Coronary artery (tissue), 2 donors: ENCODE data around the gene FIBCD1.
A peak's percentile ranks its signal among the peaks of the same experiment; 100 is the strongest.

ENCODE experiments used
- DNase-seq: peaks from one replicate; pipeline ENCODE4 v3.0.0-alpha.2; 2017; ENCODE audit warnings: low spot score
- H3K27ac ChIP-seq, 2 donors: fragments of 200-600 bp; sonication (generic); one replicate each; pipeline ENCODE4 v1.5.1; 2016 to 2019
- H3K4me3 ChIP-seq: fragments of 200-600 bp; sonication (generic); 2 replicates; pipeline ENCODE4 v1.5.1; 2016; ENCODE audit warnings: mild to moderate bottlenecking, moderate library complexity
- TF ChIP-seq, protein P1 (sequence below): fragments of 200-600 bp; sonication (generic); IDR thresholded peaks from one replicate; pipeline ENCODE4 v1.5.1; 2019; ENCODE audit warnings: antibody characterized with exemption

FIBCD1 gene

DNA sequence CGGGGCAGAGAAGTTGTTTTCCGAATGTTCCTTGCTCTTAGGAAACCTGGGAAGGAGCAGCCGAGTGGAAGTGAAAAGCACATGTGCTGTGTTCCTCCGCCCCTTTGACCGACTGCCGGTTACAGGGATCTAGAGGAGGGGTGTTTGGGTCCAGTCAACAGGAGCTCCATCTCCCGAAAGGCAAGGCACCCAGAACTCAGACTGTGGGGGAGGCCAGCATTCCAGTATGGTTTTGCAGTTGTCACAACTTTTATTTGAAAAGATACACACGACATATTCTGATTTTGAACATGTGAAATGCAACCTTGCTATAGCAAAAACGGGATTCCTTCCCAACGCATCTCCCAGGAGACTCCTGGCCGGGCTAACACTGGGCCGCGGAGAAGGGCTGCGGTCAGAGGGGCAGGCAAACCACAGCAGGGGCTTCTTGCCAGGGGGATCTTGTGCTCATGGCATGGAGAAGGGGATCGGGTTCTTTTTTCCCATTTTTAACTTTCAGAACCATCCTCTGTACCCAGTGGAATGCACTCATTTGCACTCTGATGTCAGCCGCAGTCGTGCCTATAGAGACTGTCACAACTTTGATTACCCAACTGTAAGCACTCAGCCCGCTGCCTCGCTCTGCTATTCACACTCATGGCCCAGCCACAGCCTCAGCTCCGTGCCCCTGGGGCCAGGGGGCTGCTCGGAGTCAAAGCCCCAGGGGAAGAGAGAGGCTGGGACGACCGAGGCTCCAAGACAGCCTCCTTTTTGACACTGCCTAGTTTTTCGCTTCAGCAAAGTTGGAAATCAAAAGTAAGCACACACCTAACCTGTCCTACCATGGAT is 46.4 kb downstream of the FIBCD1 start:
- Histone ChIP-seq H3K27ac (no peak overlapping the region), H3K4me3 (no peak overlapping the region)
- TF ChIP-seq, protein P1, sequence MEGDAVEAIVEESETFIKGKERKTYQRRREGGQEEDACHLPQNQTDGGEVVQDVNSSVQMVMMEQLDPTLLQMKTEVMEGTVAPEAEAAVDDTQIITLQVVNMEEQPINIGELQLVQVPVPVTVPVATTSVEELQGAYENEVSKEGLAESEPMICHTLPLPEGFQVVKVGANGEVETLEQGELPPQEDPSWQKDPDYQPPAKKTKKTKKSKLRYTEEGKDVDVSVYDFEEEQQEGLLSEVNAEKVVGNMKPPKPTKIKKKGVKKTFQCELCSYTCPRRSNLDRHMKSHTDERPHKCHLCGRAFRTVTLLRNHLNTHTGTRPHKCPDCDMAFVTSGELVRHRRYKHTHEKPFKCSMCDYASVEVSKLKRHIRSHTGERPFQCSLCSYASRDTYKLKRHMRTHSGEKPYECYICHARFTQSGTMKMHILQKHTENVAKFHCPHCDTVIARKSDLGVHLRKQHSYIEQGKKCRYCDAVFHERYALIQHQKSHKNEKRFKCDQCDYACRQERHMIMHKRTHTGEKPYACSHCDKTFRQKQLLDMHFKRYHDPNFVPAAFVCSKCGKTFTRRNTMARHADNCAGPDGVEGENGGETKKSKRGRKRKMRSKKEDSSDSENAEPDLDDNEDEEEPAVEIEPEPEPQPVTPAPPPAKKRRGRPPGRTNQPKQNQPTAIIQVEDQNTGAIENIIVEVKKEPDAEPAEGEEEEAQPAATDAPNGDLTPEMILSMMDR, result no peak
- no peak for DNase-seq

- no peak for DNase-seq
- no peak overlapping the region for H3K4me3 ChIP-seq
- H3K27ac ChIP-seq, result no peak overlapping the region
- TF ChIP-seq, protein P1, result no peak
Observed at GRCh38 chr9:130891688-130892476, 47.2 kb downstream of the FIBCD1 start.

- DNase-seq, result no peak
- TF ChIP-seq, protein P1, result no peak
- no peak overlapping the region for H3K27ac ChIP-seq
- no peak overlapping the region for H3K4me3 ChIP-seq
Observed at GRCh38 chr9:130890870-130891687, 48.0 kb downstream of the FIBCD1 start.

- TF ChIP-seq, protein P1, result no peak
- no peak overlapping the region for H3K27ac ChIP-seq
- DNase-seq, result no peak
- H3K4me3 ChIP-seq, result no peak overlapping the region
Observed at GRCh38 chr9:130890124-130890523, 48.9 kb downstream of the FIBCD1 start.

DNA sequence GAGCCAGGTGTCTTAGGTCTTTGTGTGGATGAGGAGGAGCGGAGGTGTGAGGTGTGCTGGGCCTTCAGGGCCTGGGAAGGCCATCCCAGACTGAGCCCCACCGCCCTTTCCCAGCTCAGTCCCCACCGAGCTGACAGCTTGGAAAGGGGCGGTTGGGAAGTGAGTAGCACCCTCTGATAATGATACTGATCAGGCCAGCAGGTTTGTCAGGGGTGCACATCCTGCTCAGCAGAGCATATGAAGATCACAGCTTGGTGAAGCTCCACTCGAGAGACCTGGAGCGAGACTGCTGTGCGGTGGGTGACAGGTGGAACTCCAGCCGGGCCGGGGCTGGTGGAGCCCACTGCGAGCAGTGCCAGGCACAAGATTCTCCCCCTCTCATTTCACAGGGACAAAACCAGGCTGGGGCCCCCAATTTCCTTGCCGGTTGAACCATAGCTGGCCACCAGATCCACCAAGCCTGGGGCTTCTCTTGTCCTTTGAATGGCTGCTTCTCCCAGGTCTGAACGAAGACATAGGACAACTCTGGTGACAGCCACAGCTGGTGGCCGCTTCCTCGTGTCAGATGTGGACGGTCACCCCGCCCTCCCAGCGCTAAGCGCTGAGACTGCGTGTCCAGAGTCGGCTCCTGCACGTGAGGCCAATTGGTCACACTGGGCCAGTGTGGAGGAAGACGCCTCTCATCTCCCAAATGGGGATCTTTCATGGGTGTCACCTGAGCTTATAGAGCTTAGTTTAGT is 50.7 kb downstream of the FIBCD1 start:
- DNase-seq, result no peak
- Histone ChIP-seq H3K4me3 (no peak overlapping the region), H3K27ac (no peak overlapping the region)
- TF ChIP-seq, protein P1, result no peak

DNA sequence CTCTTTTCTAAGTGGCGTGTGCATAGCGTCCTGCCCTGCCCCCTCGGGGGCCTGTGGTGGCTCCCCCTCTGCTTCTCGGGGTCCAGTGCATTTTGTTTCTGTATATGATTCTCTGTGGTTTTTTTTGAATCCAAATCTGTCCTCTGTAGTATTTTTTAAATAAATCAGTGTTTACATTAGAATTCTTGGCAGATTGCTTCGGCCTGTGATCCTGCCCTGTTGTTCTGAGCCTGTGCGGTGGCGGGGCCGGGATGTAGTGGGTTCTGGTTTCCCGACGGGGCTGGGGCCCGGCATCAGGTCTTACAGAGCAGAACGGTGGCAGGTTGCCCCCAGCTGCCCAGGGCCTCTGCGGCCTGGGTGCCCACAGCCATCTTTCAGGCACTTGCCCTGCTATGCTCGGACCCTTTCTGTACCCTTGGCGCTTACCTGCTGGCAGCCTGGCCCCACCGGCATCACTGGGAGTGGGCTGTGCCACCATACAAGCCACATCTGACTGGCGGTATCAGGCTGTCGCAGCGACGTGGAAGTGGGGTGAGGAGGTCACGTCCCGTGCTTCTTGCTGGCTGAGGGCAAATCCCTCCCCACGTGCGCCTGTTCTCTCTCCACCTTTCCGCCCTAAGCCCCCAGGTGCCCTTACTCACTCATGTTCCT is 51.4 kb downstream of the FIBCD1 start:
- H3K4me3 ChIP-seq, result no peak overlapping the region
- no peak for DNase-seq
- H3K27ac ChIP-seq, result peak overlapping the region in 1 of 2 donors; percentile 29
- TF ChIP-seq, protein P1, result no peak
